Medulla oblongata (tissue), 1 donor: ENCODE results near the gene MED8.
"Not testable (repeated sequence)": the region's sequence is repeated elsewhere in the genome, so short reads cannot be mapped to it uniquely, and the experiment has no call there.

ENCODE experiments used
- DNase-seq: peaks from one replicate; pipeline ENCODE4 v3.0.0-alpha.2; 2015; ENCODE audit errors: extremely low spot score

The MED8 gene

GRCh38 chr1:43383449-43383848 is 6.2 kb downstream of the MED8 start:
- peak; percentile 84 for DNase-seq

DNA sequence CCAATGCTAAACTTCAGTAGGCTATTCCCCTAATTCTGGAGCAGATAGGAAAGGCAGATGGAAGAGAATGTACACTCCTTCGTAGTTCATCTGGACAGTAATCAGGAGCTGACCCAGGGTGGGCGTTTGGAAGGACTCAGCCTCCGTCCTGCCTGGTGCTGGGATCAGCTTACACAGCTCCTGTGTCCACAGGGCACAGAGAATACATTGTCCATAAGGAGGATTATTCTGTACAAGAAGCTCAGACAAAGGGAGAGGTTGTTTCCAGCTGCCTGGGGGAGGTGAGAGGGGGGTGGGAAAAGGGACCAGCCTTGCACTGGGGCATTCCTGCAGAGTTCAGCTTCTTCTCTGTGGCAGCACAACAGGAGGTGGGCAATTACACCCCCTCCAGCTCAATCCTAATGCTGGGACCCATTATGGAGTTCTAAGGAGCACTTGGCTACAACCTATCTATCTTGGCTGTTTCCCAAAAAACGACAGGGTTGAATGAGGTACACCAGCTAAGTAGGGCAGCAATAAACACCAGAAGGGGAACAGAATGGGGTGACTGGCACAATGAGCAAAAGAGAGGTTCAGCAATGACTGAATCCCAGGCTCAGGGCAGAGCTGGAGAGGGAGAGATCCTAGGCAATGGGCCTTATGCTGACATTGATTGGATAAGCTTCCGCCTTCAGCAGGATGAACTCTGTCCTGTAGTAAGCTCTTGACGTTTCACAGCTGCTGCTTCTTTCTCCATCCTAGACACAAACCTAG is 7.4 kb downstream of the MED8 start:
- DNase-seq: peak; percentile 92

GRCh38 chr1:43381612-43382011 is 8.0 kb downstream of the MED8 start:
- peak; percentile 84 for DNase-seq

DNA sequence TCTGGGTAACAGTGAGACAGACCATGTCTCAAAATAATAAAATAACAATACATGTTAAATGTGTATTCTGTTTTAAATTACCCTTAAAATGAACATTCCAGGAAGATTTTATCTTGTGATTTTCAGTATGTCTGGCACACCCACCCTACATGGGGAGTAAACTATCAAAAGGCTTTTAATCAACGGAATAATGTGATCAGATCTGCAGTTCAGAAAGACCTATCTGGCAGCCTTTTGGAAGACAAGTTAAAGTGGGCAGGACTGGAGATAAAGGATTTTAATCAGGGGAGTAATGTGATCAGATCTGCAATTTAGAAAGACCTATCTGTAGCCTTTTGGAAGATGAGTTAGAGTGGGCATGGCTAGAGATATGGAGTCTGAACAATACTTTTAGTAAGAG is 10.1 kb downstream of the MED8 start:
- DNase-seq: no peak

- DNase-seq: no peak
These were observed 11.8 kb downstream of the MED8 start for GRCh38 chr1:43377831-43378230.

GRCh38 chr1:43376723-43377235 is 12.8 kb downstream of the MED8 start:
- no peak for DNase-seq

DNA sequence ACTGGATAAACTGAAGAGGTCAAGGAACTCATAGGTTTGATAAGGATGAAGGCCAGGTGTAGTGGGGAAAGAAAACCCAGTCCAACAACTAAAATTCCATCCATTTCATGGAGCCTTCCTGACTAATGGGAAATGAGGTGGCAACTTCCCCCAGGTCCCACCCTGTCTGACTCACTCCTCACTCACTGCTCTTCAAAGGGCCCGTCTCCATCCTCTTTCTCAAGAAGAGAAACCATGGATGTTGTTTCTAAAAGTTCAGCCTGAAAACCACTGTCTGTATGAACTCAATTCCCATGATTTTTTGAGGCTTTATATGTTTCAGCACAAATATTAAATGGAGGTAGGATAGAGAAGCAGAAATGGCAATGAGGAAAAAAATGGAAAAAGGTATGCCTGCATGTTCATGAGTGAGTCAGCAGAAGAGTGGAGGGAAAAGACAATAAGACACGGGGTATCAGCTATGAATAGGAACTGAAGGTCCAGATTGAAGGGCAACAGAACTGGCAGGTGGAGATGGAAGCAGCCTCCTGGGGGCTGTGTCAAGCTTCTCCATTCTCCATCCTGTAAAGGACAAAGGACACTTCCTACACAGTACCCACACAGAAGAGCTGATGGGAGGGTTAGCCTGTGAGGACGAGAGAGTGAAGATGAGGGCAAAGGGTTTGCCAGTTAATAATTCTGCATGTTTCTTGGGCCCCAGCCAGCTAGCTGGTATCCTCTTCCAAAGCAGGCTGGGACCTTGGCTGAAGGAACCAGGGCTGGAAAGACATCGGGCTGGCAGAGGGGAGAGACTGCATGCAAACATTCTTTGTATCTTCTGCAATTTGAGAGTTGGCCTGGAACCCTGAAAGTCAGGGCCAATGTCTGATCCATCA is 16.3 kb downstream of the MED8 start:
- DNase-seq: no peak

DNA sequence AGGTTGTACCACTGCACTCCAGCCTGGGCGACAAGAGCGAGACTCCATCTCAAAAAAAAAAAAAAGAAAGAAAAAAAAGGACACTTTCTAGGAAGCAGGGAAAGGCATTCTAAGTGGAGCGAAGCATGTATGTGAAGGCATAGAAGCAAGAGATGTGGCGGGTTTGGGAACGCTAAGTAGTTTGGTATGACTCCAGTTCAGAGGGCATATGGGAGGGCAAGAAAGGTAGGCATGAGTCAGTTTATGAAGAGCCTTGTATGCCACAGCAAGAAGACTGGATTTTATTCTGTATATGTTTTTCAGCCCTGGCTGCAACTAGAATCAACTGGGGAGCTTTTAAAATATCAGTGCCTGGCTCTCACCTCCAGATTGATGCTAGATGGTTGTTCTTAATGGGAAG is 17.4 kb downstream of the MED8 start:
- DNase-seq: no peak

GRCh38 chr1:43370564-43370963 is 19.0 kb downstream of the MED8 start:
- DNase-seq: no peak

DNA sequence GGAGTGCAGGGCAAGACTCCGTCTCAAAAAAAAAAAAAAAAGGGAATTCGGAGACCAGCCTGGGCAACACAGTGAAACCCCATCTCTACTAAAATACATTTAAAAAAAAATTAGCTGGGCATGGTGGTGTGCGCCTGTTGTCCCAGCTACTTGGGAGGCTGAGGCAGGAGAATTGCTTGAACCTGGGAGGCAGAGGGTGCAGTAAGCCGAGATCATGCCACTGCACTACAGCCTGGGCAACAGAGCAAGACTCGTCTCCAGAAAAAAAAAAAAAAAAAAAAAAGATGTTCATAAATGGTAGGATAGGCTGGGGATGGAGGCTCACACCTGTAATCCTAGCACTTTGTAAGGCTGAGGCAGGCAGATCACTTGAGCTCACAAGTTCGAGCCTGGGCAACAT is 19.8 kb downstream of the MED8 start:
- not testable (repeated sequence) for DNase-seq

GRCh38 chr1:43368646-43369020 is 21.0 kb downstream of the MED8 start:
- no peak for DNase-seq

- DNase-seq: peak; percentile 92
These were observed 21.5 kb downstream of the MED8 start, which contains the start of gene ELOVL1 for GRCh38 chr1:43367904-43368645. TSS of gene ELOVL1 (minus strand) at chr1:43368011. CDS start at chr1:43365609, 2,402 bp downstream.

DNA sequence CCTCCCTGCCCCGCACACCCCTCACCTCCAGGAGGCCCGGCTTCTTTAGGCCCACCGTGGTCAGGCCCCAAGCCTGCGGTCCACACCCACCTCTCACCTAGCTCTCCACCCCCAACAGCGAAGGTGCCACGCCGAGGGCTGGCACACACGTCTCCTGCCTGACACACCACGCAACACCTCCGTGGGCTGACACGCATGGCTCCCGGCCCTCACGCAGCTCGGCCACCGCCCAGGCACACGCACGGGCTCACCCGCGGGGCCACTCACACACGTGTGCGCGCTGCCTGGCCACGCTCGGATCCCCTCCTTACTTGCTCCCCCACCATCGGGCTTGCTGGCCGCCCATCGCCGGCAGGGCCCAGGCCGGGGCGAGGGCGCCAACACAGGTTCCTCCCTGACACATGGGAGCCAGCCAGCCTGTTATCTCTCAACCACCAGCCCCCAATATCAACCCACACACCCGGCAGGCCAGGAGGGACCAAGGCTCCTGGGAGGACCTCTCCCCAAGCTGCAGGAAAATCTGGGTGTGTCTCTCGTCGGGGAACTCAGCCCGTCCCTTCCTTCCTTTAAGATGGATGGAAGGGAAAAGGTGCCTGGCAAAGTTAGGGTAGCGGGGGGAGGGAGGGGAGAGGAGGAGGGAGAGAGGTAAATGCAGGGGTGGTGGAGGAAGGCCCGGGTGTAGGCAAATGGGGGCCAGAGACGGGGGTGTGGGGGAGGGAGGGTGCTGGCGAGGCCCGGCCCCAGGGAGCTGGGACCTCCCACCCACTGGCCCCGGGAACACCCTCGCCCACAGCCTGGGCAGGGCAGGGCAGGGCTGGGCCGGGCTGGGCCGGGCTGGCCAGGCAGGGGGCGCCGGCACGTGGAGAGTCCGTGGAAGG is 22.3 kb downstream of the MED8 start:
- DNase-seq: peak; percentile 29

- DNase-seq: no peak
These were observed 23.0 kb downstream of the MED8 start for GRCh38 chr1:43366601-43367025.

GRCh38 chr1:43366179-43366578 is 23.4 kb downstream of the MED8 start:
- DNase-seq: no peak

DNA sequence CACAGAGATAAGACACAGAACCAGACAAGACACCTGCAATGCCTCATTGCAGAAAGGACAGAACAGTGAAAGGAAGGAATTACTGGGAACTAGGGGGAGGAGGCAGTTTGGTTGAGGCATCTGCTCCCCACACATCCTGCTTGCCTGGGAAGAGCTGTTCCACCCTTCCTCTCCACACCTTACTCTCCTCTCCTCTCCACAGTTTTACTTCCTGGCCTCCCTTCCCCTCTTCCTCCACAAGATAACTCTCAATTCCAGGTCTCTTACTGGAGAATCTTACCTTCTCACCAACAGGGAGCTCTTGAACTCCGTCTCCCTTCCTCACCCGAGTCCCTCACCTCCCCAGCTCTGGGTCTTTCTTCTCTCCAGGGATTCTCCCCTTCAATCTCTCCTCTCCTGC is 23.9 kb downstream of the MED8 start:
- no peak for DNase-seq

- no peak for DNase-seq
These were observed 25.6 kb downstream of the MED8 start for GRCh38 chr1:43363935-43364525.

- DNase-seq: no peak
These were observed 26.2 kb downstream of the MED8 start for GRCh38 chr1:43363283-43363934.

DNA sequence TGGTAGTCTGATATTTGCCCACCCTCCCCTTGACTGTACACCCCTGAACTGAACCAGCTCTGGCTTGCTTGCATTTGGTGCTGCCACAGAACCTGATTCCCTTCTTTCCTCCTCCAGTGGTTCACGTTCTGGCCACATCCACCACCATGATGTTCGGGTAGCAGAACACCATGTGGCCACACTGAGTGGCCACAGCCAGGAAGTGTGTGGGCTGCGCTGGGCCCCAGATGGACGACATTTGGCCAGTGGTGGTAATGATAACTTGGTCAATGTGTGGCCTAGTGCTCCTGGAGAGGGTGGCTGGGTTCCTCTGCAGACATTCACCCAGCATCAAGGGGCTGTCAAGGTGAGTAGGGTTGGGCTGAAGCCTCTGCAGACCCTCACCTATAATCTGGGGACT is 29.0 kb downstream of the MED8 start:
- DNase-seq: no peak

DNA sequence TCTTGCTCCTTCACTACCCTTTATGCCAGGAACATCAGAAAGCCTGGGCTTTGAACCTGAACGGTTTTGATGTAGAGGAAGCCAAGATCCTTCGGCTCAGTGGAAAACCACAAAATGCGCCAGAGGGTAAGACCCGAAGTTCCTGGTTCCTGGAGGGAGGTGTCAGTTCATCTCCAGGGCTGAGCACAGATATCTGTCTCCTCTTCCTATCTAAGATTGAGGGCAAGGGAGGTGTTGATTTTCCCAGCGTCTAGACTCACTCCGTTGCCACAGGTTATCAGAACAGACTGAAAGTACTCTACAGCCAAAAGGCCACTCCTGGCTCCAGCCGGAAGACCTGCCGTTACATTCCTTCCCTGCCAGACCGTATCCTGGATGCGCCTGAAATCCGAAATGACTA is 29.9 kb downstream of the MED8 start:
- DNase-seq: no peak
